H1 (cell line): ENCODE results near the gene ATP2B1. TPM values are rescaled to one million over a fixed set of nuclear protein-coding genes. Genes with fewer than 3 reads are reported as not detected.

Experiments
- CTCF ChIA-PET: fragments of 300-600 bp; sonication (Branson Sonifier 250); formaldehyde crosslinking; loops from one replicate; lab custom pipeline; 2021; ENCODE audit not compliant: partially characterized antibody; lab: Charles Lee
- POLR2A ChIA-PET: fragments of 300-600 bp; sonication (Branson Sonifier 250); formaldehyde crosslinking; loops from one replicate; lab custom pipeline; 2021; ENCODE audit warnings: inconsistent platforms; ENCODE audit not compliant: partially characterized antibody; lab: Charles Lee
- DNase-seq, 2 experiments: peaks; one replicate each; pipeline versions ENCODE4 v3.0.0 to v3.0.0-alpha.2; 2010 to 2022; ENCODE audit warnings: low spot score in 2 of 2, low read depth in 1 of 2, mixed read lengths in 1 of 2
- FAIRE-seq: peaks from 2 replicates; lab custom pipeline; 2011; peaks lifted over from hg19 to GRCh38; lab: Jason Lieb, UNC
- H2AFZ ChIP-seq: 2 replicates; pipeline ENCODE4 v1.8.1; 2012; ENCODE audit warnings: low read length, inconsistent platforms
- H2AK5ac ChIP-seq: 2 replicates; pipeline ENCODE4 v1.6.1; 2013; ENCODE audit warnings: low read depth, low read length
- H2BK120ac ChIP-seq: replicated peaks from 2 replicates; pipeline ENCODE3; 2013; ENCODE audit warnings: low read depth, low read length, inconsistent platforms
- H2BK12ac ChIP-seq: 2 replicates; pipeline ENCODE4 v1.6.1; 2013; ENCODE audit warnings: low read depth, low read length
- H2BK15ac ChIP-seq: 2 replicates; pipeline ENCODE4 v1.6.1; 2013; ENCODE audit warnings: low read length
- H2BK20ac ChIP-seq: 2 replicates; pipeline ENCODE4 v1.6.1; 2013; ENCODE audit warnings: low read length
- H2BK5ac ChIP-seq: 2 replicates; pipeline ENCODE4 v1.6.1; 2013; ENCODE audit warnings: low read depth, low read length
- H3K14ac ChIP-seq: 2 replicates; pipeline ENCODE4 v1.6.1; 2013; ENCODE audit warnings: inconsistent platforms; ENCODE audit not compliant: insufficient read length
- H3K18ac ChIP-seq: 2 replicates; pipeline ENCODE4 v1.6.1; 2013; ENCODE audit warnings: low read length; ENCODE audit errors: extremely low read depth
- H3K23ac ChIP-seq: 2 replicates; pipeline ENCODE4 v1.6.1; 2013; ENCODE audit warnings: inconsistent platforms; ENCODE audit not compliant: insufficient read length
- H3K23me2 ChIP-seq: 2 replicates; pipeline ENCODE4 v1.6.1; 2013; ENCODE audit warnings: low read depth, low read length
- H3K27ac ChIP-seq: 2 replicates; pipeline ENCODE4 v1.6.1; 2011; ENCODE audit warnings: low read depth, low read length, inconsistent platforms
- H3K27me3 ChIP-seq, 4 experiments: replicated peaks in 1 of 4; 1 replicate in 1 of 4; 2 replicates in 3 of 4; pipeline versions ENCODE4 v1.6.1 to v1.8.1; 2011 to 2013; ENCODE audit warnings: low read length in 3 of 4, mild to moderate bottlenecking in 3 of 4, inconsistent platforms in 2 of 4, mixed read lengths in 2 of 4, moderate library complexity in 1 of 4; ENCODE audit not compliant: control insufficient read depth in 3 of 4, insufficient read depth in 3 of 4; ENCODE audit errors: extremely low read depth in 1 of 4
- H3K36me3 ChIP-seq, 4 experiments: 2 replicates each; pipeline versions ENCODE4 v1.6.1 to v1.8.1; 2011 to 2013; ENCODE audit warnings: mild to moderate bottlenecking in 4 of 4, low read length in 3 of 4, moderate library complexity in 2 of 4, control low read depth in 1 of 4, inconsistent platforms in 1 of 4; ENCODE audit not compliant: insufficient read depth in 4 of 4, control insufficient read depth in 2 of 4
- H3K4ac ChIP-seq: replicated peaks from 2 replicates; pipeline ENCODE3; 2013; ENCODE audit warnings: low read length, low read depth, mixed read lengths, inconsistent platforms; ENCODE audit not compliant: insufficient read length
- H3K4me1 ChIP-seq, 4 experiments: replicated peaks in 1 of 4; 1 replicate in 1 of 4; 2 replicates in 3 of 4; pipeline versions ENCODE4 v1.6.1 to v1.8.1; 2011 to 2013; ENCODE audit warnings: low read length in 3 of 4, inconsistent platforms in 2 of 4, mixed read lengths in 1 of 4; ENCODE audit not compliant: insufficient read depth in 4 of 4, control insufficient read depth in 3 of 4
- H3K4me2 ChIP-seq, 2 experiments: 2 replicates each; pipeline versions ENCODE4 v1.6.1 to v1.8.1; 2011 to 2013; ENCODE audit warnings: low read depth in 2 of 2, low read length in 2 of 2, control low read depth in 1 of 2, inconsistent platforms in 1 of 2, mild to moderate bottlenecking in 1 of 2; ENCODE audit not compliant: insufficient read depth in 1 of 2
- H3K4me3 ChIP-seq, 4 experiments: fragments of 200-600, 300-600 bp in 1 of 4; sonication (generic), shearing (Covaris generic), sonication (Bioruptor Twin) in 1 of 4; 2 replicates each; pipeline versions ENCODE4 v1.5.1 to v1.8.1; 2011 to 2016; ENCODE audit warnings: low read length in 4 of 4, low read depth in 3 of 4, control low read depth in 2 of 4, inconsistent platforms in 2 of 4, mild to moderate bottlenecking in 2 of 4, mixed read lengths in 1 of 4, moderate library complexity in 1 of 4; ENCODE audit not compliant: insufficient read depth in 2 of 4; ENCODE audit errors: extremely low read depth in 1 of 4
- H3K56ac ChIP-seq: replicated peaks from 2 replicates; pipeline ENCODE3; 2013; ENCODE audit warnings: low read depth, mild to moderate bottlenecking, mixed read lengths, low read length, inconsistent platforms; ENCODE audit not compliant: insufficient read length
- H3K79me1 ChIP-seq: 2 replicates; pipeline ENCODE4 v1.6.1; 2013; ENCODE audit warnings: low read depth, low read length, control low read depth
- H3K79me2 ChIP-seq, 2 experiments: 2 replicates each; pipeline versions ENCODE4 v1.6.1 to v1.8.1; 2012 to 2013; ENCODE audit warnings: low read length in 2 of 2, mild to moderate bottlenecking in 2 of 2, inconsistent platforms in 1 of 2; ENCODE audit not compliant: insufficient read depth in 2 of 2, control insufficient read depth in 1 of 2
- H3K9ac ChIP-seq, 4 experiments: replicated peaks in 1 of 4; 1 replicate in 1 of 4; 2 replicates in 3 of 4; pipeline versions ENCODE4 v1.6.1 to v1.8.1; 2011 to 2013; ENCODE audit warnings: low read depth in 3 of 4, low read length in 3 of 4, control low read depth in 2 of 4, mild to moderate bottlenecking in 2 of 4, moderate library complexity in 2 of 4, inconsistent platforms in 1 of 4; ENCODE audit errors: extremely low read depth in 1 of 4
- H3K9me3 ChIP-seq, 2 experiments: 2 replicates each; pipeline versions ENCODE4 v1.6.1 to v1.8.1; 2012 to 2013; ENCODE audit warnings: mild to moderate bottlenecking in 2 of 2, moderate library complexity in 2 of 2, control low read depth in 1 of 2, inconsistent platforms in 1 of 2, low read depth in 1 of 2, low read length in 1 of 2, mixed read lengths in 1 of 2; ENCODE audit not compliant: insufficient read depth in 2 of 2
- H4K20me1 ChIP-seq, 2 experiments: replicated peaks in 1 of 2; 2 replicates each; pipeline versions ENCODE3 to v1.8.1; 2011 to 2013; ENCODE audit warnings: inconsistent platforms in 2 of 2, low read length in 2 of 2, mild to moderate bottlenecking in 1 of 2; ENCODE audit not compliant: insufficient read depth in 2 of 2, control insufficient read depth in 1 of 2
- H4K5ac ChIP-seq: 2 replicates; pipeline ENCODE4 v1.6.1; 2013; ENCODE audit warnings: low read length, low read depth, mixed read lengths, inconsistent platforms; ENCODE audit not compliant: insufficient read length
- H4K8ac ChIP-seq: 2 replicates; pipeline ENCODE4 v1.8.0; 2013; ENCODE audit warnings: mild to moderate bottlenecking, moderate library complexity, low read length, inconsistent platforms; ENCODE audit not compliant: insufficient read depth; ENCODE audit errors: extremely low read depth
- H4K91ac ChIP-seq: replicated peaks from 2 replicates; pipeline ENCODE3; 2013; ENCODE audit warnings: low read length, mixed read lengths, inconsistent platforms; ENCODE audit not compliant: insufficient read length
- CTBP2 ChIP-seq: IDR thresholded peaks from 2 replicates; pipeline ENCODE4 v1.7.0; 2011; ENCODE audit warnings: borderline replicate concordance, mild to moderate bottlenecking, moderate library complexity, mixed read lengths, low read length; ENCODE audit not compliant: insufficient read depth, insufficient read length
- CTCF ChIP-seq, 3 experiments: IDR thresholded peaks; 1 replicate in 2 of 3; 2 replicates in 1 of 3; pipeline versions ENCODE4 v1.5.1 to v1.6.1; 2011; ENCODE audit warnings: low read length in 3 of 3, mild to moderate bottlenecking in 3 of 3, inconsistent platforms in 2 of 3, low read depth in 1 of 3, moderate library complexity in 1 of 3; ENCODE audit not compliant: insufficient read depth in 1 of 3; ENCODE audit errors: control extremely low read depth in 1 of 3
- FOSL1 ChIP-seq: IDR thresholded peaks from 2 replicates; pipeline ENCODE4 v1.6.1; 2011; ENCODE audit warnings: mild to moderate bottlenecking, low read depth, low read length, moderate library complexity; ENCODE audit not compliant: insufficient read depth
- GTF2F1 ChIP-seq: IDR thresholded peaks from 2 replicates; pipeline ENCODE4 v1.6.1; 2012; ENCODE audit warnings: low read depth, low read length, improper control_type of control experiment, borderline replicate concordance
- PHF8 ChIP-seq: fragments of 200-600 bp; sonication (generic); conservative IDR thresholded peaks from 2 replicates; pipeline ENCODE4 v1.7.1; 2012; ENCODE audit warnings: low read depth, mild to moderate bottlenecking, inconsistent platforms, low read length, moderate library complexity
- TAF1 ChIP-seq: IDR thresholded peaks from 2 replicates; pipeline ENCODE4 v1.6.1; 2011; ENCODE audit warnings: mild to moderate bottlenecking, low read depth, low read length
- WGBS, 2 experiments: shearing (Covaris generic) in 1 of 2; methylation state at CpG; one replicate each; pipeline versions ENCODE4 v1.1.6 to v1.1.7; 2013 to 2015; ENCODE audit warnings: low lambda C conversion rate in 2 of 2, mixed read lengths in 2 of 2, inconsistent platforms in 1 of 2, low coverage in 1 of 2, missing lambda C conversion rate in 1 of 2; ENCODE audit not compliant: insufficient replicate concordance in 2 of 2, insufficient coverage in 1 of 2, insufficient read length in 1 of 2; ENCODE audit errors: extremely low coverage in 1 of 2, missing lambda C conversion rate in 1 of 2; 5-methylcytosine and 5-hydroxymethylcytosine counted together
- polyA plus RNA-seq, 7 experiments: library from polyadenylated mRNA; depleted of rRNA in 3 of 7; stranded (reverse) in 5 of 7; unstranded in 2 of 7; fragments of >200 nt in 5 of 7; fragments of 200-250 nt in 2 of 7; gene quantifications; 1 replicate in 5 of 7; 2 replicates in 1 of 7; 4 replicates in 1 of 7; pipeline versions ENCODE4 v1.2.1 to v1.2.3, GENCODE V29; 2011 to 2013; ENCODE audit warnings: missing spikeins in 2 of 7, mixed read lengths in 2 of 7
- total RNA-seq: library from RNA; stranded (reverse); fragmentation: NEBNext Ultra II Directional; extraction: Animal tissue kit (Norgen Biotek cat#: 25700); gene quantifications from 2 replicates; pipeline ENCODE4 v1.2.1, GENCODE V29; 2021

ATP2B1 gene
- total and polyA plus RNA-seq, 2 of the 8 experiments (the other 6 are each of a cell fraction or from before 2014, with no cell fraction given), result 4.3 to 32.0 TPM

- Histone ChIP-seq H3K9me3 (no peaks in the 10 kb centered on the region), H2BK120ac (no peak overlapping the region), H3K27me3 (peaks cover 0 to 1% (median 0%) of the 10 kb centered on the region in 4 experiments; a peak in 1 of 7 replicates), H3K4me1 (peaks cover 0 to 6% (median 0%) of the 10 kb centered on the region in 4 experiments; a peak in 2 of 7 replicates), H3K79me2 (no peaks in the 10 kb centered on the region), H3K14ac (no peak overlapping the region), H3K23me2 (no peaks in the 10 kb centered on the region), H2AK5ac (no peak overlapping the region), H4K91ac (no peak overlapping the region), H3K23ac (no peak overlapping the region), H3K56ac (no peak overlapping the region), H2BK12ac (no peak overlapping the region), H3K9ac (no peak overlapping the region), H3K79me1 (no peaks in the 10 kb centered on the region), H3K18ac (no peak overlapping the region), H3K4me3 (no peak overlapping the region), H2BK5ac (no peak overlapping the region), H3K36me3 (peaks cover 0 to 6% (median 3%) of the 10 kb centered on the region in 4 experiments; a peak in 3 of 8 replicates), H4K20me1 (no peaks in the 10 kb centered on the region), H2BK15ac (no peak overlapping the region), H2AFZ (no peak overlapping the region), H4K8ac (no peak overlapping the region), H3K4ac (no peak overlapping the region), H3K27ac (no peak overlapping the region), H3K4me2 (no peak overlapping the region), H2BK20ac (no peak overlapping the region), H4K5ac (no peak overlapping the region)
- whole genome bisulfite sequencing, 2 experiments, result 90% methylated on average over 4 of the region's 4 CpGs; no CpG with 5 or more reads in 1 of the 2 experiments
- ChIA-PET POLR2A (no interaction called here), CTCF (interaction anchor here (1.1 kb wide), 1 partner anchor 10 kb away, joined by 3 read pairs; no protein-coding TSS in a partner anchor)
- DNase-seq (no peak), FAIRE-seq (no peak)
- TF ChIP-seq TAF1 (no peak), GTF2F1 (no peak), PHF8 (no peak), CTCF (IDR thresholded peaks at IDR 0.05; ENCODE audit: control extremely low read depth in 1 of 3, insufficient read depth in 1 of 3, low read depth in 1 of 3, low read length in 3 of 3) (no peak), CTBP2 (no peak), FOSL1 (no peak)
Measured at GRCh38 chr12:89593233-89593632, 115.4 kb downstream of the ATP2B1 start.
